ENCODE data around the gene MPZL1. TPM values are rescaled to one million over a fixed set of nuclear protein-coding genes. Genes with fewer than 3 reads are reported as not detected.

MPZL1 gene
- total and polyA plus RNA-seq, 4 donors, result 11.3 to 26.1 (median 16.8) TPM

DNA sequence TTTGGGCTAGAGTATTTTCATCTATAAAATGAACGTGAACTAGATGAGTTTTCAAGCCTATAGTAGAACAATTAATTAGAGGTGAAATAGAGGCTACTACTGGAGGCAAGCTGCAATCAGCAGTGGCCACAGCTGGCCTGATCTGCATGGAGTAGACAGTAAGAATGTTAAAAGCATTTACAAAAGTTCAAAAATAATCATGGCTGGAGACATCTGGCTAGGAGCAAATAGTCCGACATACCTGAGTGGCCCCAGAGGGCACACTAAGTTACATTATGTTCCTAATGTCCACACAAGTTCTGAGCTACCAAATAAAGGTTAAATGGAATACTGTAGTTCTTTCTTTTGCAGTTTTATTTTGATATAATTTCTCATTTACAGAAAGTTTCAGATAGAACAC, 28.0 kb downstream of the MPZL1 start:
- Histone ChIP-seq H3K4me3 (ENCODE audit: low read depth in 1 of 3, low read length in 3 of 3) (no peak overlapping the region), H3K27ac (ENCODE audit: low read depth in 1 of 2, low read length in 2 of 2) (no peak overlapping the region), H3K4me1 (ENCODE audit: control insufficient read depth in 4 of 4, insufficient read depth in 4 of 4, low read length in 3 of 4) (peaks cover 2 to 10% (median 8%) of the 10 kb centered on the region in 4 donors), H3K27me3 (ENCODE audit: control insufficient read depth in 4 of 4, insufficient read depth in 4 of 4, low read length in 3 of 4) (no peaks in the 10 kb centered on the region), H3K9me3 (ENCODE audit: control insufficient read depth in 4 of 4, low read length in 3 of 4) (no peaks in the 10 kb centered on the region), H3K36me3 (ENCODE audit: control insufficient read depth in 4 of 4, insufficient read depth in 3 of 4, low read depth in 1 of 4, low read length in 3 of 4) (no peaks in the 10 kb centered on the region), H3K9ac (ENCODE audit: low read depth in 1 of 2, low read length in 2 of 2) (no peak overlapping the region)
- TF ChIP-seq JUND (IDR thresholded peaks at IDR 0.05), result no peak
- TF ChIP-seq NR2F2 (IDR thresholded peaks at IDR 0.05), result no peak
- no peak for TF ChIP-seq RXRA (IDR thresholded peaks at IDR 0.05)
- WGBS, result 81% methylated on average over 2 of the region's 2 CpGs
- no peak for DNase-seq (ENCODE audit: low spot score)

DNA sequence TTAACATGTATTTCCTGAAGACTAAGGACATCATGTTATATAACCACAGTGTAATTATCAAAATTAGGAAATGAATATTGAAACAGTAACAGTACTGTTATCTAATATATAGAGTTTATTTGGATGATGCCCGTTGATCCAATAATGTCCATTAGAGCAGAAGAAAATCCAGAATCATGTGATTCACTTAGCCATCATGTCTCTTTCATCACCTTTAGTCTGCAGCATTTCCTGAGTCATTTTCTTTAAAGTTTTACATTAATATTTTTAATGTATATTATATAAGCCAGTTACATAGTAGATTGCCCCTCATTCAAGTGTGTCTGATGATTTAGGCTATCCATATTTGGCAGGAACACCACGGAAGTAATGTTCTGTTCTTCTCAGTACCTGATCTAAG, 28.9 kb downstream of the MPZL1 start:
- H3K4me3 ChIP-seq (ENCODE audit: low read depth in 1 of 3, low read length in 3 of 3), result no peak overlapping the region
- no peaks in the 10 kb centered on the region for H3K36me3 ChIP-seq (ENCODE audit: control insufficient read depth in 4 of 4, insufficient read depth in 3 of 4, low read depth in 1 of 4, low read length in 3 of 4)
- no peaks in the 10 kb centered on the region for H3K9me3 ChIP-seq (ENCODE audit: control insufficient read depth in 4 of 4, low read length in 3 of 4)
- H3K9ac ChIP-seq (ENCODE audit: low read depth in 1 of 2, low read length in 2 of 2), result no peak overlapping the region
- H3K27ac ChIP-seq (ENCODE audit: low read depth in 1 of 2, low read length in 2 of 2), result no peak overlapping the region
- H3K27me3 ChIP-seq (ENCODE audit: control insufficient read depth in 4 of 4, insufficient read depth in 4 of 4, low read length in 3 of 4), result no peaks in the 10 kb centered on the region
- no peak for DNase-seq (ENCODE audit: low spot score)
- peaks cover 2 to 10% (median 8%) of the 10 kb centered on the region in 4 donors for H3K4me1 ChIP-seq (ENCODE audit: control insufficient read depth in 4 of 4, insufficient read depth in 4 of 4, low read length in 3 of 4)
- TF ChIP-seq, protein P1, sequence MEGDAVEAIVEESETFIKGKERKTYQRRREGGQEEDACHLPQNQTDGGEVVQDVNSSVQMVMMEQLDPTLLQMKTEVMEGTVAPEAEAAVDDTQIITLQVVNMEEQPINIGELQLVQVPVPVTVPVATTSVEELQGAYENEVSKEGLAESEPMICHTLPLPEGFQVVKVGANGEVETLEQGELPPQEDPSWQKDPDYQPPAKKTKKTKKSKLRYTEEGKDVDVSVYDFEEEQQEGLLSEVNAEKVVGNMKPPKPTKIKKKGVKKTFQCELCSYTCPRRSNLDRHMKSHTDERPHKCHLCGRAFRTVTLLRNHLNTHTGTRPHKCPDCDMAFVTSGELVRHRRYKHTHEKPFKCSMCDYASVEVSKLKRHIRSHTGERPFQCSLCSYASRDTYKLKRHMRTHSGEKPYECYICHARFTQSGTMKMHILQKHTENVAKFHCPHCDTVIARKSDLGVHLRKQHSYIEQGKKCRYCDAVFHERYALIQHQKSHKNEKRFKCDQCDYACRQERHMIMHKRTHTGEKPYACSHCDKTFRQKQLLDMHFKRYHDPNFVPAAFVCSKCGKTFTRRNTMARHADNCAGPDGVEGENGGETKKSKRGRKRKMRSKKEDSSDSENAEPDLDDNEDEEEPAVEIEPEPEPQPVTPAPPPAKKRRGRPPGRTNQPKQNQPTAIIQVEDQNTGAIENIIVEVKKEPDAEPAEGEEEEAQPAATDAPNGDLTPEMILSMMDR (IDR thresholded peaks at IDR 0.05; ENCODE audit: low read depth, low read length, missing input control), result no peak
- TF ChIP-seq, protein P2, sequence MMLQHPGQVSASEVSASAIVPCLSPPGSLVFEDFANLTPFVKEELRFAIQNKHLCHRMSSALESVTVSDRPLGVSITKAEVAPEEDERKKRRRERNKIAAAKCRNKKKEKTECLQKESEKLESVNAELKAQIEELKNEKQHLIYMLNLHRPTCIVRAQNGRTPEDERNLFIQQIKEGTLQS (IDR thresholded peaks at IDR 0.05), result no peak
- TF ChIP-seq EGR1 (IDR thresholded peaks at IDR 0.05; ENCODE audit: low read depth in 2 of 2) (no peak), FOXA1 (IDR thresholded peaks at IDR 0.05) (no peak), JUND (IDR thresholded peaks at IDR 0.05) (no peak), SP1 (IDR thresholded peaks at IDR 0.05) (no peak), NR2F2 (IDR thresholded peaks at IDR 0.05) (no peak), HNF4G (IDR thresholded peaks at IDR 0.05) (no peak), RAD21 (IDR thresholded peaks at IDR 0.05) (no peak), GABPA (IDR thresholded peaks at IDR 0.05 in 1 of 2, conservative IDR thresholded peaks at IDR 0.05 in 1 of 2) (no peak), HNF4A (conservative IDR thresholded peaks at IDR 0.05) (no peak), TAF1 (conservative IDR thresholded peaks at IDR 0.05) (no peak), YY1 (IDR thresholded peaks at IDR 0.05) (no peak), RXRA (IDR thresholded peaks at IDR 0.05) (no peak), FOXA2 (IDR thresholded peaks at IDR 0.05) (no peak)
- TF ChIP-seq, protein P3, sequence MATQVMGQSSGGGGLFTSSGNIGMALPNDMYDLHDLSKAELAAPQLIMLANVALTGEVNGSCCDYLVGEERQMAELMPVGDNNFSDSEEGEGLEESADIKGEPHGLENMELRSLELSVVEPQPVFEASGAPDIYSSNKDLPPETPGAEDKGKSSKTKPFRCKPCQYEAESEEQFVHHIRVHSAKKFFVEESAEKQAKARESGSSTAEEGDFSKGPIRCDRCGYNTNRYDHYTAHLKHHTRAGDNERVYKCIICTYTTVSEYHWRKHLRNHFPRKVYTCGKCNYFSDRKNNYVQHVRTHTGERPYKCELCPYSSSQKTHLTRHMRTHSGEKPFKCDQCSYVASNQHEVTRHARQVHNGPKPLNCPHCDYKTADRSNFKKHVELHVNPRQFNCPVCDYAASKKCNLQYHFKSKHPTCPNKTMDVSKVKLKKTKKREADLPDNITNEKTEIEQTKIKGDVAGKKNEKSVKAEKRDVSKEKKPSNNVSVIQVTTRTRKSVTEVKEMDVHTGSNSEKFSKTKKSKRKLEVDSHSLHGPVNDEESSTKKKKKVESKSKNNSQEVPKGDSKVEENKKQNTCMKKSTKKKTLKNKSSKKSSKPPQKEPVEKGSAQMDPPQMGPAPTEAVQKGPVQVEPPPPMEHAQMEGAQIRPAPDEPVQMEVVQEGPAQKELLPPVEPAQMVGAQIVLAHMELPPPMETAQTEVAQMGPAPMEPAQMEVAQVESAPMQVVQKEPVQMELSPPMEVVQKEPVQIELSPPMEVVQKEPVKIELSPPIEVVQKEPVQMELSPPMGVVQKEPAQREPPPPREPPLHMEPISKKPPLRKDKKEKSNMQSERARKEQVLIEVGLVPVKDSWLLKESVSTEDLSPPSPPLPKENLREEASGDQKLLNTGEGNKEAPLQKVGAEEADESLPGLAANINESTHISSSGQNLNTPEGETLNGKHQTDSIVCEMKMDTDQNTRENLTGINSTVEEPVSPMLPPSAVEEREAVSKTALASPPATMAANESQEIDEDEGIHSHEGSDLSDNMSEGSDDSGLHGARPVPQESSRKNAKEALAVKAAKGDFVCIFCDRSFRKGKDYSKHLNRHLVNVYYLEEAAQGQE (IDR thresholded peaks at IDR 0.05), result no peak
- TF ChIP-seq, protein P4, sequence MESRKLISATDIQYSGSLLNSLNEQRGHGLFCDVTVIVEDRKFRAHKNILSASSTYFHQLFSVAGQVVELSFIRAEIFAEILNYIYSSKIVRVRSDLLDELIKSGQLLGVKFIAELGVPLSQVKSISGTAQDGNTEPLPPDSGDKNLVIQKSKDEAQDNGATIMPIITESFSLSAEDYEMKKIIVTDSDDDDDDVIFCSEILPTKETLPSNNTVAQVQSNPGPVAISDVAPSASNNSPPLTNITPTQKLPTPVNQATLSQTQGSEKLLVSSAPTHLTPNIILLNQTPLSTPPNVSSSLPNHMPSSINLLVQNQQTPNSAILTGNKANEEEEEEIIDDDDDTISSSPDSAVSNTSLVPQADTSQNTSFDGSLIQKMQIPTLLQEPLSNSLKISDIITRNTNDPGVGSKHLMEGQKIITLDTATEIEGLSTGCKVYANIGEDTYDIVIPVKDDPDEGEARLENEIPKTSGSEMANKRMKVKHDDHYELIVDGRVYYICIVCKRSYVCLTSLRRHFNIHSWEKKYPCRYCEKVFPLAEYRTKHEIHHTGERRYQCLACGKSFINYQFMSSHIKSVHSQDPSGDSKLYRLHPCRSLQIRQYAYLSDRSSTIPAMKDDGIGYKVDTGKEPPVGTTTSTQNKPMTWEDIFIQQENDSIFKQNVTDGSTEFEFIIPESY (IDR thresholded peaks at IDR 0.05), result no peak
- TF ChIP-seq, protein P5, sequence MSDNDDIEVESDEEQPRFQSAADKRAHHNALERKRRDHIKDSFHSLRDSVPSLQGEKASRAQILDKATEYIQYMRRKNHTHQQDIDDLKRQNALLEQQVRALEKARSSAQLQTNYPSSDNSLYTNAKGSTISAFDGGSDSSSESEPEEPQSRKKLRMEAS (IDR thresholded peaks at IDR 0.05), result no peak
- 94% methylated on average over 2 of the region's 2 CpGs for WGBS

Measured in liver (tissue), 9 donors.